Bronchus fibroblast of lung (primary cell): ENCODE measurements around the gene OR10AD1. TPM values are rescaled to one million over a fixed set of nuclear protein-coding genes. Genes with fewer than 3 reads are reported as not detected.

Experiments
- total RNA-seq: library from RNA; depleted of rRNA; stranded (reverse); fragments of >200 nt; gene quantifications from 2 replicates; pipeline ENCODE4 v1.2.3, GENCODE V29; 2015

The OR10AD1 gene, protein sequence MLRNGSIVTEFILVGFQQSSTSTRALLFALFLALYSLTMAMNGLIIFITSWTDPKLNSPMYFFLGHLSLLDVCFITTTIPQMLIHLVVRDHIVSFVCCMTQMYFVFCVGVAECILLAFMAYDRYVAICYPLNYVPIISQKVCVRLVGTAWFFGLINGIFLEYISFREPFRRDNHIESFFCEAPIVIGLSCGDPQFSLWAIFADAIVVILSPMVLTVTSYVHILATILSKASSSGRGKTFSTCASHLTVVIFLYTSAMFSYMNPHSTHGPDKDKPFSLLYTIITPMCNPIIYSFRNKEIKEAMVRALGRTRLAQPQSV
- total RNA-seq: not detected in 2 replicates

DNA sequence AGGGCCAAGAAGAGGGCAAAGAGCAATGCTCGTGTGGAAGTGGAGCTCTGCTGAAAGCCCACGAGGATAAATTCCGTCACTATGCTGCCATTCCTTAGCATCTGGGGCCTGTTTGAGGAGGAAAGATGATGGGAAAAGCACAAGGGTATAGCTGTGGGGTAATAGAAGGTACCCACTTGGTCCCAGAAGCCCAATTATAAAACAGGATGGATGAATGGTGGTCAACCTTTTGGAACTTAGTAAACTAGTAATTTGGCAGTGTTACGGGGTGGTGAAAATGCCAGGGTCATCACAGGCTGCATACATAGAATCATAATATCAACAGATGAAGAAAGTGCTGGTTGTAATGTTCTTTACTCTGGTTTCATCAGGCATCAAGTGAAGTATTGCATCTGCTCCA is at the start of gene OR10AD1:
OR10AD1 (minus strand) TSS at position 101 of the 400 bp plus-strand sequence; CDS start at position 101, 0 bp downstream.

DNA sequence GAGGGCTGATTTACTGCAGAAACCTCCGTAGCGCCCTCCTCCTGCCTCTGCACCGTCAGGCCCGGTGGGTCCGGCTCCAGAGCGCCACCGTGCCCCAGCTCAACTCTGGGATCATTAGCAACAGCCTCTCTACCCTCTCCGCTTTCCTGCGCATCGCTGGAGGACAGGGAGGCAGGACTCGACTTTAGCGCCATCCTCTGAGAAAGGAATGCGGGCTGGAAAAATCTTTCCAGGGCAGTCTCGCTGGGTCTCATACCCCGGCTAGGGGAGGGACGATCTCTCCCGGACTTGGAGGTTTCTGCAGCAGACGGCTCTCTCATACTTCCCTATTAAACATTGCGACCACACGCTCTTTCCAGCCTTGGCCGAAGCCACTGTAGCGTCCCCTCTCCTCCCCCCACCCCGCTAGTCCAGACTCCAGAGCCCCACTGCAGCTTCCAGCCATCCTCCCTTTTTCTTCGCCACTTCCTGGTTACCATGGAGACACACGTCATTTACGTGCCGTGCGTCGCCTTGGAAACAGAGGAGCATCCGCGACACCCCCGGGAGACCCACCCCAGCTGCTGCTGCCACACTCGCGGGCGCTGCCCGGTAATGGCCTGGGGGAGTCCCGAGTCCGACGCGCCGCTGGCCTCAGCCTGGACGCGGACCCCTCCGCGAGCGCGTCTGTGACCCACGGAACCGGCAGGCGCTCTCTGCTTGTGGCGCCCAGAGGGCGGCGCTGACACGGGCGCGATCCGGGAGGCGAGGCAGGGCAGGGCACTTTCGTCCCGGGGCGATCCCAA is 19.8 kb downstream of the OR10AD1 start, which contains the start of gene CCDC184:
CCDC184 (plus strand) TSS at position 554 of the 785 bp plus-strand sequence. CDS start 479 bp downstream, outside the sequence.

DNA sequence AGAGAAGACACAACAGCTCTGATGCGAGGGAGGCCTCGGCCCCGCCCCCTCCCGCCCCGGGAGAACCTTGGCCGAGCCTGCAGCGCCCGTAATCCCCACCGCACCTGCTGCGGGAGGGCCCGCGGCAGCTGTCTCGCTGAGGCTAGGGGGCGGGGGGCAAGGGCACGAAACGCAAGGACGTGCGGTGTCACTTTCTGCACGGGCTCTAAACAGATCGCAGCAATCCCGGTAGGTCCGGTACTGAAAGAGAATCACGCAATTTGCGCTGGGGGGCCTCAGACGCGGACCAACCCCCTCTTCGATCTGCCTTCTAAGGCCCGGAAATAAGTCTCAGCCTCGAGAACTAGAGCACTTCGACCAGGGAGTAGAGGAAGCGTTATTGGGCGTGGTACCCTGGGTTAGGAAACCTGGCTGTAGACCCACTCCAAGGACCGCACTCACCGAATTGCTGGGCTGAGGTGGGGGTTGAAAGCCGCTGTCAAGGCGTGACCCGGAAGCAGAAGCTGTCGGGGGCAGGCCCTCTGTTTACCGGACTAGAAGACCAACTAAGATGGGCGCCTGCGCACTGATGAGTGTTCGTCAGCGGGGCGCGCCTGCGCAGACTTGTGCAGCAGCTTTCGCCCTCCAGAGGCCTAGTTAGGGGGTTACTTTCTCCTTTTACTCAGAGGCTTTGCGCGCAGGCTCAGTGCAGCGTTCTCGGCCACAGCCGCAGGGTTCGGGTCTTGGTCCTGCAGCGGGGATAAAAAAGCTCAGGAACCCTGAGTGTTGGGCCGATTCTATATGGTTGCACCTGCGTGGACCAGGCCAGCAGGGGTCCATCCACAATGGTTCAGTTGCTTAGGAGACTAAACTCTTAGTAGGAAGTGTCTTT is 45.8 kb downstream of the OR10AD1 start, which contains the start of gene ASB8:
ASB8 (minus strand) TSS at position 498 of the 871 bp plus-strand sequence. CDS start 4,019 bp downstream, outside the sequence.

Other genes with a start within 250 kb of the OR10AD1 start
- gene TMEM106C, start 239.7 kb downstream of the OR10AD1 start, total RNA-seq: 82.0 and 84.1 TPM in 2 replicates
- 0.17 and 1.2 TPM in 2 replicates for gene COL2A1, start 198.8 kb downstream of the OR10AD1 start, total RNA-seq
- gene SENP1, start 97.2 kb downstream of the OR10AD1 start, total RNA-seq: 11.6 and 14.1 TPM in 2 replicates
- 42.5 and 45.6 TPM in 2 replicates for gene PFKM, start 83.9 kb downstream of the OR10AD1 start, total RNA-seq
- gene ASB8, start 45.8 kb downstream of the OR10AD1 start, total RNA-seq: 14.0 and 14.1 TPM in 2 replicates
- gene CCDC184, start 19.6 kb downstream of the OR10AD1 start, total RNA-seq: 0.34 and 0.45 TPM in 2 replicates
- gene ZNF641, start 147.6 kb upstream of the OR10AD1 start, total RNA-seq: 2.0 and 3.3 TPM in 2 replicates